Heart right ventricle (tissue), 16 donors: ENCODE data around the gene NPIPA3. TPM values are rescaled to one million over a fixed set of nuclear protein-coding genes. Genes with fewer than 3 reads are reported as not detected.
A peak's percentile ranks its signal among the peaks of the same experiment; 100 is the strongest.
"Not testable (repeated sequence)": the region's sequence is repeated elsewhere in the genome, so short reads cannot be mapped to it uniquely, and the experiment has no call there.

Experiments
- ATAC-seq, 8 donors: fragments of 200-7000 bp; cut with Tn5 transposase; one replicate each; pipeline ENCODE4 v1.9.1; 2020; ENCODE audit warnings: mild to moderate bottlenecking in 8 of 8, moderate library complexity in 8 of 8, moderate number of reproducible peaks in 1 of 8
- DNase-seq, 2 donors: peaks; one replicate each; pipeline ENCODE4 v3.0.0-alpha.2; 2020
- H3K27ac ChIP-seq, 10 donors: fragments of 200-600 bp; sonication (generic) in 2 of 10; one replicate each; pipeline versions ENCODE4 v1.5.0 to v1.8.0; 2020 to 2022; ENCODE audit warnings: mild to moderate bottlenecking in 3 of 10
- H3K27me3 ChIP-seq, 7 donors: fragments of 200-600 bp; one replicate each; pipeline ENCODE4 v1.8.0; 2021 to 2022; ENCODE audit warnings: mild to moderate bottlenecking in 2 of 7
- H3K36me3 ChIP-seq, 9 donors: fragments of 200-600 bp; sonication (generic) in 1 of 9; one replicate each; pipeline versions ENCODE4 v1.5.0 to v1.8.0; 2020 to 2022; ENCODE audit warnings: mild to moderate bottlenecking in 2 of 9
- H3K4me1 ChIP-seq, 9 donors: fragments of 200-600 bp; sonication (generic) in 1 of 9; one replicate each; pipeline versions ENCODE4 v1.5.0 to v1.8.0; 2020 to 2022; ENCODE audit warnings: mild to moderate bottlenecking in 4 of 9
- H3K4me3 ChIP-seq, 10 donors: fragments of 200-600 bp; sonication (generic) in 2 of 10; one replicate each; pipeline versions ENCODE4 v1.5.0 to v1.8.0; 2020 to 2022; ENCODE audit warnings: mild to moderate bottlenecking in 7 of 10, moderate library complexity in 2 of 10
- H3K9me3 ChIP-seq, 11 donors: fragments of 200-600 bp in 10 of 11; sonication (generic) in 2 of 11; one replicate each; pipeline versions ENCODE4 v1.5.0 to v1.8.0; 2013 to 2022; ENCODE audit warnings: mild to moderate bottlenecking in 2 of 11, control low read depth in 1 of 11, moderate library complexity in 1 of 11
- CTCF ChIP-seq, 9 donors: fragments of 200-600 bp; sonication (generic) in 2 of 9; IDR thresholded peaks; one replicate each; pipeline versions ENCODE4 v1.5.0 to v1.8.0; 2021 to 2022; ENCODE audit warnings: antibody characterized with exemption in 9 of 9, mild to moderate bottlenecking in 5 of 9, moderate library complexity in 1 of 9
- WGBS, 2 donors: extraction: QIAGEN DNeasy Blood & Tissue Kit; methylation state at CpG; one replicate each; pipeline ENCODE4 v1.1.7; 2013; ENCODE audit warnings: inconsistent platforms in 1 of 2; 5-methylcytosine and 5-hydroxymethylcytosine counted together
- intact Hi-C, 10 donors: fragments of 100-400 bp; cut with DNase I; formaldehyde crosslinking; loops; one replicate each; pipeline versions ENCODE4 v1.11.1 to v1.14.2; 2022
- polyA plus RNA-seq, 2 donors: library from polyadenylated mRNA; stranded (reverse); fragments of 200-250 nt; gene quantifications; one replicate each; pipeline ENCODE4 v1.2.3, GENCODE V29; 2013
- total RNA-seq, 10 donors: library from RNA; stranded (reverse); fragmentation: NEBNext Ultra II Directional in 3 of 10; extraction: Animal tissue kit (Norgen Biotek cat#: 25700) in 3 of 10; gene quantifications; one replicate each; pipeline versions ENCODE4 v1.2.1 to v1.2.4, GENCODE V29; 2021 to 2023
- donor health status: Arrhythmogenic right ventricular cardiomyopathy.
- donor health status: ischemic (EF 13 %, LVEDD 7.1; RV severe dilation, severe dysfunction).
- donor health status: healthy with polysubstance abuse.
- donor health status: DM: no; HTN: yes; CAD: no.
- donor health status: DM: no; HTN: no; CAD: no.
- donor health status: ischemic (EF 25% LVEDD 6.9; RV normal size, moderate dysfunction).
- donor health status: ischemic (EF 25% LVEDD 5.7; RV mildly dilated, moderate dysfunction).
- donor health status: healthy.
- donor health status: DM: yes; HTN: yes; CAD: no.
- donor health status: Ischemic cardiomyopathy.
- donor health status: ischemic (EF 35%, LVEDD 5.7; RV mildly dilated, moderate dysfunction).
- donor health status: nonischemic (EF 11% LVEDD 7.7; RV severe dilation, severe dysfunction).
- donor health status: DM: yes; HTN: yes; CAD: no.
- donor health status: PGD.
- donor health status: ischemic (EF 29% LVEDD 5.4; RV normal size, mild dysfunction).
- donor health status: nonischemic (EF 23%, LVEDD 6.1; RV moderate dilation, normal function).

NPIPA3 gene
- total and polyA plus RNA-seq, 12 donors, result 0.42 to 3.6 (median 2.2) TPM; not detected in 3

GRCh38 chr16:14678748-14679497, 24.3 kb upstream of the NPIPA3 start:
- Histone ChIP-seq H3K4me1 (no peaks in the 10 kb centered on the region), H3K27ac (no peak overlapping the region), H3K36me3 (no peaks in the 10 kb centered on the region), H3K4me3 (no peak overlapping the region), H3K9me3 (no peaks in the 10 kb centered on the region), H3K27me3 (peaks cover 0 to 18% (median 0%) of the 10 kb centered on the region in 7 donors)
- TF ChIP-seq CTCF (IDR thresholded peaks at IDR 0.05), result no peak
- DNase-seq, result no peak
- WGBS, 2 donors, result 79% methylated on average over 11 of the region's 11 CpGs
- intact Hi-C loops, result no loop called here
- no peak for ATAC-seq

- H3K4me3 ChIP-seq, H3K9me3 ChIP-seq, DNase-seq, H3K4me1 ChIP-seq, H3K36me3 ChIP-seq, ATAC-seq, intact Hi-C loops, H3K27ac ChIP-seq: not testable (repeated sequence)
- H3K27me3 ChIP-seq, result peaks cover 0 to 14% (median 0%) of the 10 kb centered on the region in 7 donors
- 83 to 85% methylated on average over 7 of the region's 7 CpGs for WGBS, 2 donors
Measured at GRCh38 chr16:14680396-14680795, 22.8 kb upstream of the NPIPA3 start.

GRCh38 chr16:14681115-14681514, 22.1 kb upstream of the NPIPA3 start:
- no peak overlapping the region for H3K4me3 ChIP-seq
- H3K4me1 ChIP-seq, result no peaks in the 10 kb centered on the region
- DNase-seq, result no peak
- H3K27ac ChIP-seq, result no peak overlapping the region
- H3K27me3 ChIP-seq, result peaks cover 0 to 14% (median 0%) of the 10 kb centered on the region in 7 donors
- no peak for TF ChIP-seq CTCF (IDR thresholded peaks at IDR 0.05)
- 93 to 97% methylated on average over 4 of the region's 4 CpGs for WGBS, 2 donors
- ATAC-seq, result no peak
- H3K9me3 ChIP-seq, result no peaks in the 10 kb centered on the region
- H3K36me3 ChIP-seq, result no peaks in the 10 kb centered on the region
- intact Hi-C loops, result no loop called here

GRCh38 chr16:14682121-14682520, 21.1 kb upstream of the NPIPA3 start:
- no peaks in the 10 kb centered on the region for H3K4me1 ChIP-seq
- H3K27me3 ChIP-seq, result peaks cover 0 to 7% (median 0%) of the 10 kb centered on the region in 7 donors
- DNase-seq (no peak), ATAC-seq (no peak)
- no peaks in the 10 kb centered on the region for H3K9me3 ChIP-seq
- 95 to 96% methylated on average over 8 of the region's 8 CpGs for WGBS, 2 donors
- no peak overlapping the region for H3K27ac ChIP-seq
- no peak for TF ChIP-seq CTCF (IDR thresholded peaks at IDR 0.05)
- no peak overlapping the region for H3K4me3 ChIP-seq
- intact Hi-C loops, result no loop called here
- H3K36me3 ChIP-seq, result no peaks in the 10 kb centered on the region

GRCh38 chr16:14685870-14686793, 17.1 kb upstream of the NPIPA3 start:
- intact Hi-C loops, H3K9me3 ChIP-seq, ATAC-seq, H3K27me3 ChIP-seq, DNase-seq, H3K4me3 ChIP-seq, H3K27ac ChIP-seq, H3K4me1 ChIP-seq, H3K36me3 ChIP-seq: not testable (repeated sequence)
- 63 to 65% methylated on average over 15 of the region's 15 CpGs for WGBS, 2 donors

GRCh38 chr16:14694129-14694528, 9.1 kb upstream of the NPIPA3 start, which contains the start of gene PLA2G10:
TSS of gene PLA2G10 (minus strand) at chr16:14694308. CDS start at chr16:14694229, 79 bp downstream.
- H3K4me3 ChIP-seq, ATAC-seq, intact Hi-C loops, H3K27ac ChIP-seq, H3K4me1 ChIP-seq, DNase-seq, H3K36me3 ChIP-seq, H3K27me3 ChIP-seq, H3K9me3 ChIP-seq: not testable (repeated sequence)
- WGBS, 2 donors, result no CpG with 5 or more reads among the region's 28 CpGs

GRCh38 chr16:14701859-14702258, 1.4 kb upstream of the NPIPA3 start:
- ATAC-seq, result peak in 1 of 8 donors; percentile 19
- H3K4me1 ChIP-seq, H3K36me3 ChIP-seq, H3K4me3 ChIP-seq, intact Hi-C loops, H3K27ac ChIP-seq, H3K27me3 ChIP-seq, H3K9me3 ChIP-seq, DNase-seq: not testable (repeated sequence)
- 47 to 67% methylated on average over 1 to 2 of the region's 7 CpGs for WGBS, 2 donors

GRCh38 chr16:14702672-14703071, 539 bp upstream of the NPIPA3 start:
- H3K27me3 ChIP-seq, DNase-seq, H3K4me3 ChIP-seq, H3K9me3 ChIP-seq, H3K27ac ChIP-seq, intact Hi-C loops, H3K36me3 ChIP-seq, H3K4me1 ChIP-seq: not testable (repeated sequence)
- WGBS, 2 donors, result no CpG with 5 or more reads among the region's 11 CpGs
- peak in 6 of 8 donors; percentile 6 to 38 (median 21) for ATAC-seq
